HG03064 (cell line): ENCODE measurements around the gene KMO.

Experiments
- ATAC-seq: cut with Tn5 transposase; IDR thresholded peaks from one replicate; pipeline ENCODE4 v1.9.1; 2021; ENCODE audit warnings: low read depth; ENCODE audit not compliant: unreplicated experiment

Gene KMO

GRCh38 chr1:241536304-241536703 lies 4.1 kb downstream of the KMO start:
- no peak for ATAC-seq

GRCh38 chr1:241536969-241537368 lies 4.8 kb downstream of the KMO start:
- no peak for ATAC-seq

GRCh38 chr1:241542199-241542907 lies 10.2 kb downstream of the KMO start:
- no peak for ATAC-seq

GRCh38 chr1:241548008-241548407 lies 15.8 kb downstream of the KMO start:
- ATAC-seq = no peak

- ATAC-seq = no peak
These were observed 18.1 kb downstream of the KMO start for GRCh38 chr1:241550318-241550717.

GRCh38 chr1:241551759-241552638 lies 19.8 kb downstream of the KMO start:
- ATAC-seq = peak; percentile 70

- ATAC-seq = no peak
These were observed 21.9 kb downstream of the KMO start for GRCh38 chr1:241553886-241554592.

GRCh38 chr1:241555526-241555925 lies 23.3 kb downstream of the KMO start:
- ATAC-seq = no peak

- no peak for ATAC-seq
These were observed 24.9 kb downstream of the KMO start for GRCh38 chr1:241557031-241557430.

GRCh38 chr1:241557551-241558193 lies 25.5 kb downstream of the KMO start:
- no peak for ATAC-seq

- no peak for ATAC-seq
These were observed 28.1 kb downstream of the KMO start for GRCh38 chr1:241560146-241560848.

GRCh38 chr1:241560849-241561187 lies 28.6 kb downstream of the KMO start:
- no peak for ATAC-seq

- no peak for ATAC-seq
These were observed 37.7 kb downstream of the KMO start for GRCh38 chr1:241569848-241570247.

GRCh38 chr1:241574154-241574553 lies 42.0 kb downstream of the KMO start:
- no peak for ATAC-seq

- no peak for ATAC-seq
These were observed 47.3 kb downstream of the KMO start for GRCh38 chr1:241579434-241579833.

- ATAC-seq = no peak
These were observed 50.7 kb downstream of the KMO start for GRCh38 chr1:241582921-241583321.

GRCh38 chr1:241586905-241587512 lies 54.8 kb downstream of the KMO start:
- no peak for ATAC-seq

GRCh38 chr1:241589521-241589920 lies 57.3 kb downstream of the KMO start:
- ATAC-seq = no peak

GRCh38 chr1:241590719-241591118 lies 58.5 kb downstream of the KMO start:
- no peak for ATAC-seq

- no peak for ATAC-seq
These were observed 59.1 kb downstream of the KMO start for GRCh38 chr1:241591317-241591716.
